HG02759 (cell line): Measurements from ENCODE around the gene LRP1-AS.

ENCODE experiments used
- ATAC-seq: cut with Tn5 transposase; IDR thresholded peaks from one replicate; pipeline ENCODE4 v1.9.1; 2021; ENCODE audit warnings: mild to moderate bottlenecking, moderate library complexity; ENCODE audit not compliant: unreplicated experiment

Gene LRP1-AS

DNA sequence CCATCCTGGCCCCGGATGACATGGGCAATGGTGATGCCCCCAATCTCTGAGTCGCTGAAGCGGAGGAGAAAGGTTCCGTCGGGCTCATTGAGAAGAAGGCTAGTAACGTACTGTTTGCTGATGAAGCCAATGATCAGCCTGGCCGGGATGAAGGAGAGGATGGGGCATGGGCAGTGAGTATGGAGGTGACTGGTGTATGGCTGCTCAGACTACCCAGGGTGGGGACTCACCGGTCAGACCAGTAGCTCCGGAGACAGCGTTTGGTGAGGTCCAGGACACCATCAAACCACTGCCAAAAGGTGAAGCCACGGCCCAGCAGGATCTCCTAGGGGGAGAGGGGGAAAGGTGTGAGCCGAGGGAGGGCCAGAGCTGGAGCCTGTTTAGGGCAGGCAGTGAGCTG, 47.7 kb downstream of the LRP1-AS start:
- no peak for ATAC-seq

- ATAC-seq, result no peak
Observed at GRCh38 chr12:57099047-57099714, 48.2 kb downstream of the LRP1-AS start.

DNA sequence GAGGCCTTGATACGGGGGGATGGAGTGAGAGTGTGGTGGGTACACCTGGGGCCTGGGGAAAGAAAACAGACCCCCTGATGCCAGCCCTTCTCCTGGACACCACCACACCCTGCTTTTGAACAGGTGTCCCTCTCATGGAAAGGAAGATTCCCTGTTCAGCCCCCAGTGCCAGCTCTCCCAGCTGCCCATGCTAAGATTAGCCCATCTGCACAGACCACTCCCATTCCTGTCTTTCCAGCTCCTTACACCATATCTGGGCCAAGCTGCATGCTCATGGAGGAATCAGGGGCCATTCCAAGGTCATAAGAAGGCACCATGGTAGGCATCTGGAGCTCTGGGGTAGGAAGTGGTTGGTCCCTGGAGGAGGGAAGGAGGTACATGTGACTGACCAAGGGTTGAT, 48.9 kb downstream of the LRP1-AS start:
- ATAC-seq, result no peak

DNA sequence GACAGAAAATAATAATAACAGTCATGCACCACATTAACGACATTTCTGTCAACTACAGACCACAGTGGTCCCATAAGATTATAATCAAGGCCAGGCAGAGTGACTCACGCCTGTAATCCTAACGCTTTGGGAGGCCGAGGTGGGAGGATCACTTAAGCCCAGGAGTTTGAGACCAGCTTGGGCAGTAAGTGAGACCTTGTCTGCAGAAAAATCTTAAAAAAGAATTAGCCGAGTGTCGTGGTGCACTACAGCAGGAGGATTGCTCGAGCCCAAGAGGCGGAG, 49.9 kb downstream of the LRP1-AS start:
- ATAC-seq, result no peak

DNA sequence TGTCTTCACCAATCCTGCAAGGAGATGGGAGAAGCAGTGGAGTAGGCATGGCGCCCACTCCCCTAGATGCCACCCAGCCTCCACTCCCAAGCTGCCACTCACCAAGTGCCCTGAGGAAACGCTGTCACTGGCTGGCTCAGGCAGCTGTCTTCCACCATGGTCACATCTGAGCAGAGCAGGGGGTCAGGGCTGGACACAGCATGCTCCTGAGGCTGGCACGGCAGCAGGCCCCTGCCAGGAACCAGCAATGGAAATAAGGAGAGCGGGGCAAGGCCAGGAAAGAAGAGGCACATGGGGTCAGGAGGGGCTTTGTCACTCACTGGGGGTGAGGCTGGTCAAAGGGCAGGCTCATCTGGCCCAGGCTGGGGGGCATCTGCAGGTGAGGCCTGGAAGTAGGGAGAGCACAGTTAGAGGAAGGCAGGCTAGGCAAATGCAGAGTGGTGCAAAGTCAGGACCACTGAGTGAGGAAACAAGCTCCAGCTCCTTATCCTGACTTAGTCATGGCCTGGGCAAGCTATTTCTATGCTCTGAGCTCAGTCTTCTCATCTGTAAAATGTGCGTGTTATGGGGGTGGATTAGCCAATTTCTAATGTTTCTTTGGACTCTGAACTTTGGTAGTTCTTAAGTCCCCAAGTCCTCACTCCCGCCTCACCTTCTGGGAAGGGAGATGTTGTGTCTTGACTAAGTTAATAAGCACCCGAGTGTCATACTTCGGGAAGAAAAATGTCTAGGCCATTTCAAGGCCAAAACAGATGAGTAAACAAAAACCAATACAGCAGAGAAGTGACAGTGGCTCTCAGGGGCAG, 50.5 kb downstream of the LRP1-AS start:
- ATAC-seq, result no peak

GRCh38 chr12:57096099-57096572, 51.3 kb downstream of the LRP1-AS start:
- no peak for ATAC-seq

DNA sequence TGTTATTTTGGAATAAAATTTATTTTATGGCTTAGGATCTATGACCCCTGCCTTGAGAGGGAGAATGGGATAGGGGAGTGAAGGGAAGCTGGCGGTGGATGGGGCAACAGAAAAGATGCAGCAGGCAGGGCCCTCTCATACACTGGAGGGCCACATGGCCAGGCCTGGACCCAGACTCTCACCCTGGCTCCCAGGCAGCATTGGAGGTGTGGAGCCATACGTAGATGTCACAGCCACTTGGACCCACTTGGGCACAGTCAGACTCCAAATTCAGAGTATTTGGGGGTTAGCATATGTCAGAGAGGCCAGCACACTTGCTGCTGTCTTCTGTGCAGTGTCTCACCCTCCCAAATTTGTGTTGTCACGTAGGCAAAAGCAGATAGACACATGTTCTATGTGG, 52.0 kb downstream of the LRP1-AS start:
- ATAC-seq, result no peak
